COLO668 (cell line): ENCODE results near the gene DBX2.
"Not testable (repeated sequence)": the region's sequence is repeated elsewhere in the genome, so short reads cannot be mapped to it uniquely, and the experiment has no call there.

ENCODE experiments used
- DNase-seq: peaks from one replicate; lab custom pipeline; 2025; ENCODE audit not compliant: unreplicated experiment; lab: John Stamatoyannopoulos, UW

DBX2 gene

DNA sequence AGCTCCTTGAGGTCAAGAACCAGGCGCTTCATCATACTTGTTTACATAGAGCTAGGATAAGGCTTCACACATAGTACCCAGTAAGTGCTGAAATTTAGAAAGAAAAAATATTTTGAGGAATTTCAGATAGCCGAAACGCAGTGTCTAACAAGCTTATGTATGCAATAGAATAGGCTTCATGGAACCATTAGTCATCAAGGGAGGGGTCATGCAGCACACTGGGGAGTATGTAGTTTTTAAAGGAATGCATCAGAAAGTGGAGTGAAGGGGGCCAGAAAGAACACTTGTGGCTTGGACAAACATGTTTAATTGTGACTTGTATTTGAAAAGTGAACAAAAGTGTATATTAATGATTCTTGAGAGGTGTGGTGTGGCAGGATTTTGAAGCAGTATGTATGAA, 38.1 kb downstream of the DBX2 start:
- DNase-seq, result no peak

DNA sequence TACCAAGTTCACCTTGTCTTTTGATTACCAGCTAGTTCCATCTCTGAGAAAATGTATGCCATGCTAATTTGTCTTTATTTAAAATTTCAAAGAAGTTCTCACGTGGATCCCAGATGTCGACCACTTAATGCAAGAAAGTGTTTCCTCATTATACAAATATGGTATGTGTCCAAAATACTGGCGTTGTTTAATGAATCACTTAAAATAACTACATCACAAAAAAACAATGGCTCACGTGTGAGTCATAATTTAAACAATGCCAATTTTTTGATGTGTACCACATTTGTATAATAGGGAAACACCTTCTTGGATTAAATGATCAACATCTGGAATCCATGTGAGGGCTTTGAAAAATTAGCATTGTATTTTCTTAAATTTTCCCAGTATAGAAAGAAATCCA, 40.8 kb downstream of the DBX2 start:
- DNase-seq, result no peak

DNA sequence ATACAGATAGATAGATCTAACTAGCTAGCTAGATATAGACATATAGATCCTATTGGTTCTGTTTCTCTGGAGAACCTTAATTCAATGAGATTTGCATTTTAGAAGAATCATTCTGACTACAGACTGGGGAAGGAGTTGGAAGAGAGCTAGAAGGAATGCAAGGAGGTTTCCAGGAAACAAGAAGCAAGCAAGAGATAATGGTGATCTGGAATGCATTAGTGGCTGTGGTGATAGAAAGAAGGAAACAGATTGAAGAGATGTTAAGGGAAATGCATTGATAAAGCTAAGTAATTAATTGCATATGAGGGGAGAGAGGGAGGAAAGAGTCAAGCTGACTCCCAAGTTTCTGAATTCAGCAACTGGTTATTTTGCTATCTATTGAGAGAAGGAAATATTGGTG, 42.7 kb downstream of the DBX2 start:
- DNase-seq, result no peak

DNA sequence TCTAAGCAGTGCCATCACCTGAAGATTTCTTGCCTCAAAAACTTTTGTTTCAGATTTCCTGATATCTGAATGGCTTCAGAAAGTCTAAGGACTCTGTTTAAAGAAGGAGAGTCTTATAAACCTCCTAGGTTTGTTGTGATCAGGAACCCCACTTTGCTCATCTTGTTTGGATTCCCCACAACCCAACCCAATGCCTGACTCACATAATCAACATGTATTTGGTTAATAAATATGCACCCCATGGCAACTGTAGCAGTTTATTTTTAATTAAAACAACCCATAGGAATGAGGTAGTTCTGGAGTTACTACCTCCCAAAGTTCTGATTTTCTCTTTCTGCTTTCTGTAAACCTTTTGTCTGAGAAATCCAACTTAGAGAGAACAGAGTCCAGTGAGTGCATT, 51.5 kb downstream of the DBX2 start:
- no peak for DNase-seq

DNA sequence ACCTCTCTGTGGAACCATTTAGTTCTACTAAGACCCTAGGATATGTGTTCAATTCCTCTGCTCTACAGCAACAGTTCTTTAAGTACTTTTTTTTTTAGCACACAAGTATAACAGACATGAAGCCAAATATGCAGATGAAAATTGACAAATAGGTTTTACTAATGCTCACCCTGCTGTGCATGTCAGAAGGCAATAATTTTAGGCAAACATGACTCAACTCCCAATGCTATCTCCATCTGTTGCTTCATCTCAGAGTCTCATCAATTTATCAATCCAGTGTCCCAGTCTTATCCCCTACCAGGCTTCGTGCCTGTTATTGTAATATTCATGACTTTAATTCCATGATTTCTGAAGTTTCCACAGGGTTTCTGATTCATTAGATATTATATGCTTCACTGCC, 57.7 kb downstream of the DBX2 start:
- DNase-seq, result no peak

DNA sequence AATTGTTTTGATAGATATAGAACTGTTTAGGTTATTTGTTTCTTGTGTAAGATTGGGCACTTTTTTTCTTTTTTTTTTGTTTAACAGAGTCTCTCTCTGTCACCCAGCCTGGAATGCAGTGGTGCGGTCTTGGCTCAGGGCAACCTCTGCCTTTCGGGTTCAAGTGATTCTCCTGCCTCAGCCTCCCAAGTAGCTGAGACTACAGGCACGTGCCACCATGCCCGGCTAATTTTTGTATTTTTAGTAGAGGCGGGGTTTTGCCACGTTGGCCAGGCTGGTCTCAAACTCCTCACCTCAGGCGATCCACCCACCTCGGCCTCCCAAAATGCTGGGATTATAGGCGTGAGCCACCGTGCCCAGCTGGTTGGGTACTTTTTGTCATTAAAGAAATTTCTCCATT, 66.0 kb downstream of the DBX2 start:
- DNase-seq, result not testable (repeated sequence)

DNA sequence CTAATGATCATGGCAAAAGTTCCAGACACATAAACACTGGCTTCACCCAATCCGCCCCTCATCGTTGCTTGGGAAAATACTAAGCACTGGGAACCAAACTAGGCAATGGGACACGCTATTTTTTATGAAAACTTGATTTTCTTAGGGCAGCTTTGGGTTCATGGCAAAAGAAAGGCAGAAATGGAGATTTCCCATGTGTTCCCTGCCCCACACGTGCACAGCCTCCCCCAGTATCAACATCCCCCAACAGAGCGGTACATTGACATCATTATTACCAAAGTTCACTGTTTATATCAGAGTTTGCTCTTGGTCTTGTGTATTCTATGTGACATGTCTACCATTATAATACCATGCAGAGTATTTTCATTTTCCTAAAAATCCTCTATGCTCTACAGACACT, 71.0 kb downstream of the DBX2 start:
- no peak for DNase-seq

DNA sequence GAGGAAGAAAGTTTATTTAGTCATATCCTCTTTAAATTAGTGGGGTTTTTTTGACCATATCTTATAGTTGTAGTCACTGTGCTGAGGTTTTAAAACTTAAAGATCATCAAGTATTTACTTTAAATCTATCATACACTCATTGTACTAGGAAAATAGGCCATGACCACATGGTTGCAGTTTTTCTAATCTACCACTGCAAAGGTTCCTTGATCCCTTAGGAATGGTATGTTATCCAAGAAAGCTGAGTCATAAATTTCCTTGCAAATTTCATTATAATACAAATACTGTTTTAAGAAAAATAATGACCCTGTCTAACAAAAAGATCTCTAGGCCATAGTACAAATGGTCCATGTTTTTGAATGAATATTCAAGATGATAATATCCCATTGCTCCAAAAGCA, 74.7 kb downstream of the DBX2 start:
- DNase-seq, result no peak

DNA sequence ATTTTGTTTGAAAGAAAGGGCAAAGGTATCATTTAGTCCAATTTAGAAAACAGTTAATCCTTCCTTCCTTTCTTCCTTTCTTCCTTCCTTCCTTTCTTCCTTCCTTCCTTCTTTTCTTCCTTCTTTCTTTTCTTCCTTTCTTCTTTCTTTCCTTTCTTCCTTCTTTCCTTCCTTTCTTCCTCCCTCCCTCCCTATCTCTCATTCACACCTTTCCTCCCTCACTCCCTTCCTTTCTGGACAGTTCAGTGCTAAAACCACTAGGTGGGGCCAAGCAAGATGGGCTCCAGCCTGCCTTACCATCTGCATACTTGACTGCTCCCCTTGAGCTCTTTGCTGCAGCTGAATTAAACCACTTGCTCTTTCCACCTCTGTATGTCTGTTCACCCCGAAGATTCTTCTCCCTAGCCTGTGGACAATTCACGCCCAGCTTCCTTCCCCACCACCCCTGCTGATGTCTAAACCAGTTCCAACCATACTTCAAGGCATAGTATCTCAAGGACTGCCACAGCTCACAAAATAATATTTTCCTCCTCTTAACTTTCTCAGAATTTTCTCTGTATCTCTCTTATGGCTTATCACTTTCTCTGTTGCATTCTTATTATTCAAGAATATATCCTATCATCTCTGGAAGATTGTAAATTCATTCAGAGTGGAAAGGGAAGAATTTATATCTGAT, 78.0 kb downstream of the DBX2 start:
- DNase-seq, result no peak

DNA sequence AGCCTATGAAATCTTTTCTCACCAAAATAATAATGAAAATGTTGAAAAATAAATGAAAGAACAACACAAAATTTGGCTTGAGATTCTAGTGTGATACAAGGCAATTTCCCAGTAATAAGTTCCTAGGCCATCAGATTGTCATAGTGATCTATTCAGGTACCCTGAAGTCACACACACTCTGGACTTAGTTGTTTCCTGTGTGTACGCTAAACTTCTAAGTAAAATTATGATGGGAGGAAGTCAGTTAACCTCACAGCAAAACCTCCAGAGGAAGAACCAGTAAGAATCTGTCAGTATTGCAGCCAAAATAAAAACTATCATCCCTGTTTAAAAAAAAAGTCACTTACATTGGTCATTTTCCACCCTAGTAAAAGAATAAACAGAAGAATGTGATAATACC, 81.9 kb downstream of the DBX2 start:
- no peak for DNase-seq
